HG02970 (cell line): ENCODE measurements around the gene RBP2.

ENCODE experiments used
- ATAC-seq: cut with Tn5 transposase; IDR thresholded peaks from one replicate; pipeline ENCODE4 v1.9.1; 2021; ENCODE audit warnings: mild to moderate bottlenecking, moderate library complexity, moderate number of reproducible peaks; ENCODE audit not compliant: unreplicated experiment, low FRiP score

The RBP2 gene

DNA sequence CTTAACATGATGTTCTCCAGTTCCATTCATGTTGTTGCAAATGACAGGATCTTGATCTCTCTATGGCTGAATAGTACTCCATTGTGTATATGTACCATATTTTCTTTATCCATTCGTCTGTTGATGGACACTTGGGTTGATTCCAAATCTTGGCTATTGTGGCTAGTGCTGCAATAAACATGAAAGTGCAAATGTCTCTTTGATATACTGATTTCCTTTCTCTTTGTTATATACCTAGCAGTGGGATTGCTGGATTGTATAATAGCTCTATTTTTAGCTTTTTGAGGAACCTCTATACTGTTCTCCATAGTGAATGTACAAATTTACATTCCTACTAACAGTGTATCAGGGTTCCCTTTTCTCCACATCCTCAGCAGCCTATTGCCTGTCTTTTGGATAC, 5.9 kb upstream of the RBP2 start:
- no peak for ATAC-seq

DNA sequence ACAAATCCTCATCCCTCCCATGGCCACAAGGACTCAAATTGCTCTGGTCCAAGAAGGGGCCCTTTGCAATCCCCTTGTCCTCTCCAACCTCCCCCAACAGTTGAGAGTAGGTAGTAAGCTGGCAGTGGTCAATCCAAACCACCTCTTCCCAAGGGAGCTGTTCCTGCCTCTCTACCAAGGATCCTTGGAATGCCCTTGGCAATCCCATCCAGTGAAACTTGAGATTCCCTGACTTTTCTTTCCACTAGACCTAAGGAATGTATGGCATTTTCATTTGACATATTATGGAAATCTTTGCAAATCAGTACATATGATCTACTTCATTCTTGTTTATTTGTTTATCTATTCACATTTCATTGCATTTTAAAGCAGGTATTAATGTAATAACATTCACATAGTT, 4.8 kb upstream of the RBP2 start:
- ATAC-seq: no peak

DNA sequence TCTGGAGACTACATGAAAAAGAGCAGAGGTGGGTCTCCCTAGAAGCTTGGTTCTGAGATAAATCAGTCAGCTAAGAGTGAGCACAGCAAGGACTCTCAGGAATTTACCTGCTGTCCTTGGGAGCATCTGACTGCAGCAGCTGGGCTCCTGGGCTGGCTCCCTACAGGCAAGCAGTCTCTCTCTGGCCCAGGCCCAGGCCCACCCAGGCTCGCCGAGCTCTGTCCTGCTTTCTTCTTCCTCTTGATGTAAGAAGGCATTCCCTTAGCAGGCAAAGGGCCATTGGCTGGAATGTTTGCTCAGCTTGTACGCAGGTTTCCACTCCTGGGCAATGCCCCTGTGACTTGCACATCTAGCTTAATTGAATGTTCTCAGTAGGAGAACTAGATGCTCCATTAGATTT, 4.3 kb upstream of the RBP2 start:
- ATAC-seq: no peak

DNA sequence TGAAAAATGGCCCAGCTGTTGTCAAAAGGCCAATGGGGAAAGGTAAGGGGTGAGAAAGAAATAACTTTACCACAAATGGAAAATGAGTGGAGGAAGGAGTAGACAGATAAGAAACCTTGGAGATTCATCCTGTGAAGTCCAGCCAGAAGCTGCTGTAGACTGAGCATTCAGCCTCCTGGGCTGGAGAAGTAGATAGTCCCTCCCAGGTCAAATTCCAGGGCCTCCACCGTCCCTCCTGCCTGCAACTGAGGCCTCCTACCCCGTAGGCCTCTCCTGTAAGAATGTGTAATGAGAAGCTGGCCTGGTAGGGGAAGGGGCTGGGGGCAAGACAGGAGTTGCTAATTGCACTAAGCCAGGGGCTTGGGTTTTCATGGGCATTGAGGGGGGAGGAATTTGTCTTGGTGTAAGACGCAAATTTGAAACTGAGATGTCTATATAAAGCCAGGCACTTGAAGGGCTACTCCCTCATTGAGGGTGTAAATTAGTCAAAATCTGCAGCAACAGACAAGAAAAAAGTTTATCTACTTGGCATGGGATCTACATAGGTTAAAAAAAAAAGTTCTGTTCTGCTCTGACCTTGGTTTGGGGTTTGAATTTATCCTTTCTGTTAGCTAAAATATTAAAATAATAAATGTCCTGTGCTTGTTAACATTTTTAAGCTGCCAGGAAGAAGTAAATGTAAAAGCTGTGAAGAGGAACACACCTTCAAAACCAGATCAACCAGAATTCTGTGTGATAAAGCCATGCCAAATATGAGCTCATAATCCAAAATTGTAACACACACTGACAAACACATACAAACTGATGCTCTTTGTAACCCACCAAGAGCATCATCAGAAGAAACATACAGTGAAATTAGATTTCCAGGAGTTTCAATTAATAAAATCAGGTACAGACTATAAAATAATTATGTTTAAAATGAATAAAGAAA, 1.7 kb upstream of the RBP2 start:
- ATAC-seq: no peak

DNA sequence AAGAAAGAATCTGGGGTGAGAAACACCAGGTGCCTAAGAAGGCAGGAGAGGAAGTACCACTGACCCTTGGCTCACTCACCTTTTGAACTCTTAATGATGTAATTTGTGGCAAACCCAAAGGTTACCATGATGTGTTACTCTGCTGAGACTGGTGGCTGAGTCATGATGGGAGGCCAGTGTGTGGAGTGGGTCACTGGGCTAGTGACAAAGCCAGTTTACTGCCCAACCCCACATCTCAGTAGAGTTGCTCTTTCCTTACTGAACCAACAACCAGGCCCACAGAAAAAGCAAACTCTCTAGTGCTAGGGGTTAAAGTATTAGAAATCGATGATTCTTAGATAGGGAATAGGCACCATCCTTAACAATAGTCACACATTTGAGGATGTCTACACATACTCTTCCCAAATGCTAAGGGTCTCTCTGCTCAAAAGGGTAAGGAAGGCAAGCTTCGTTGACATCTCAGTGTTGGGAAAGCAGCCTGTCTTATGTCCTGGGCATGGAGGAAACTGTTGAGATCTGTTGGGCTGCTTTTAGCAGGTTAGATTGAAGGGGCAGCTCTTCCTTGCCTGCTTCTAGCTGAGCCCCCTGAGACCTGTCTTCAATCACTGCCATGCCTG, 3.1 kb downstream of the RBP2 start:
- ATAC-seq: no peak

DNA sequence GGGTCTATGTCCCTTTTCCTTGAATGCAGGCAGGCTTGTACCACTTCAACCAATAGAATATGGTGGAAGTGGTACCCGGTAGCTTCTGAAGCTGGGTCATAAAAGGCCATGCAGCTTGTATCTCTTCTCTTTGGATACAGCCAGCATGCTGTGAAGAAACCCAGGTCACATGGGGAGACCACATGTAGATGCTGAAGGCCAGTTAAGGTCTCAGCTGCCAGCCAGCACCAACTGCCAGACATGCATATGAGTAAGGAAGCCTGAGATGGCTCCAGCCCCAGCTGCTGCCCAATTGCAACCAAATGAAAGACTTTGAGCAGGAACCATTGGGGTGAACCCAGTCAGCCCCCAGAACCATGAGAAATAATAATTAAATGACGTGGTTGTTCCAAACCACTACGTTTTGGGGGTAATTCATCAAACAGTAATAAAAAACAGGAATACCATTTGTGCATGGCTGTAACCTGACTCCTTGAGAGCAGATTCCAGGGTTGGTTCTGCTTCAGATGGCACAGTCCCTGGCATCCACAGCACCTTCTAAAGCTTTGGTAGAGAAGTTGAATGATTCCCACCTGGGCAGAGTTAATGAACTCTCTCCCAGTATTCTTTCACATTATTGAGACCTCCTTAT, 3.8 kb downstream of the RBP2 start:
- no peak for ATAC-seq

DNA sequence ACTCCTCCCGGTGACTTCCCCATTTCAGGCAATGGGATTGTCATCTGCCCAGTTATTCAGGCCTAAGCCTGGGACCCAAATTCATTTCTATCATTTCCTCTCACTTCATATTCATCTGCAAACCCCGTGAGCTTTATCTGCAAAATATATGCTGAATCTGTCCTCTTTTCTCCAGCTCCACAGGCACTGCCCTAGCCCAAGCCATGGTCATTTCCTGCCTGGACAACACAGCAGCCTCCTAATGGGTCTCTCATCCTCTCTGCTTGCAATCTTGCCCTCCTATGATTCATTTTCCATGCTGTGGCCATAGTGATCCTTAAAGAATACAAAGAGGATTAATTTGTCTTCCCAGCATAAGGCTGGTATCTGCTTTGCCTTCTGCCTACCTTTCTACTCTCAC, 6.1 kb downstream of the RBP2 start:
- no peak for ATAC-seq

DNA sequence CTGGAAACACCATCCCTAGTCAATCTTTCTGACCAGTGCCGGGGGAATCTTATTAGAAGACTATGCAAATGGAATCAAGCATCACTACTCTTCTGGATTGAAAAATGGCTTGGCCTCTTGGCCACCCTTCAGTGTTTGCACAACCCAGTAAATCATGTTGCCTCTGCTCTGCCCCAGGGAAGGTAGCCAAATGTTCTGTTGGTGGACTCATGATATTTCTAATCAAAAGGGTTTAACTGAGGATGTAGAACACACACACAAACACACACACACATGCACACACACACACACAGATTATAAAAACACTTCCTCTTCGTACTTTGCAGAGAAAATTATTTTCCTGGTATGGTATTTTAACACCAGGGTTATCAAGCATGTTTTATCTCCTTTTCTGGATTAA, 7.9 kb downstream of the RBP2 start:
- no peak for ATAC-seq

DNA sequence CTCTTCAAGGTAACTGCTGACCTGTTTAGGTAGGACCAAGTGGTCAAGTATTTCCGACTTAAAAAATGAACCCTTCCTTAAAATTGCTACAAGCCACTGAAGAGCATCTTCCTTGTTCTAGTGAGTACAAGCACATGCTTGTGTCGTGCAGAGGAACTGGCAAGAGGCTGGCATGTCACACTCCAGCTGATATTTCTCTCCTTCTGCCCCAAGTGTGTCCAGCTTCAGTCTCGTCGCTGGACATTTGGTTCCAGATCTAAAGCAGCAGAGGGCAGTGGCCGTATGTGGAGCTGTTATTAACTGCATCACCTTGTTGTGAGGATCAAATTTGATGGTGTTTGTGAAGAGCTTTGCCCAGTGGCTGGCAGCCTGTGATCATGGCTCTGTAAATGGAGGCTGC, 10.0 kb downstream of the RBP2 start:
- no peak for ATAC-seq

DNA sequence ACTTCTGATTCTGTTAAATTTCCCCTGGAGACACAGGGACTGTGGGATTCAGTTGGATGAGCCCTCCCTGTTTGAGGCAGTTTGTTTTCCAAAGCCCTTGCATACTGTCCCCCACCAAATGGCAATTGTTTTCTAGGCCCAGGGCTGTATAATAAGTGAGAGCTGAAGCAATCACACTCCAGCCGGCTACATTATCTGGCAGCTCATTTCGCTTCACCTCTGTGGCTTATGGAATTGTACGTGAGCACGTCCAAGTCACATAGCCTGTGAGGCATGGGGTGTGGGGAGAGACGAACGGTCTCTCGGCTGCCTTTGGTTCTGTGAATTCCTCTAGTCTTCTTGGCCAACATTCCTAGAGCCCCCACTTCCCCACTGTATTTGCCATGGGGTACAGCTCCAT, 10.7 kb downstream of the RBP2 start:
- ATAC-seq: no peak

DNA sequence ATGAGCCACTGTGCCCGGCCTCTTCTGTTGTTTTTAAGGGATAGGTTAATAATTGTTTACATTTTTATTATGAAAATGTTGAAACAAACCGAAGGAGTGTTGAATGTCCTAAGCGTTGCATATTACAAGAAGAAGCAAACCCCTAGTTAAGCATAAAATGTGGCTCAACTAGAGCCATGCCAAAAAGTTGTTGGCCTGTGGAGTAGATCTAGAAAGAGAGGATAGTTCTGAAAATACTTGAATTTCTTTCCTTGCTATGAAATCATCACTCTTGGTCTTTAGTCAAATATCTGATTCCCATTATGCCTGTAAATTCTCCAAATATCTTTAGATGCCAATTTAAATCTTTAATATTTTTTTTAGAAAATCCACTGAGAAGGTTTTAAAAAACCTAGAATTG, 12.8 kb downstream of the RBP2 start:
- no peak for ATAC-seq

DNA sequence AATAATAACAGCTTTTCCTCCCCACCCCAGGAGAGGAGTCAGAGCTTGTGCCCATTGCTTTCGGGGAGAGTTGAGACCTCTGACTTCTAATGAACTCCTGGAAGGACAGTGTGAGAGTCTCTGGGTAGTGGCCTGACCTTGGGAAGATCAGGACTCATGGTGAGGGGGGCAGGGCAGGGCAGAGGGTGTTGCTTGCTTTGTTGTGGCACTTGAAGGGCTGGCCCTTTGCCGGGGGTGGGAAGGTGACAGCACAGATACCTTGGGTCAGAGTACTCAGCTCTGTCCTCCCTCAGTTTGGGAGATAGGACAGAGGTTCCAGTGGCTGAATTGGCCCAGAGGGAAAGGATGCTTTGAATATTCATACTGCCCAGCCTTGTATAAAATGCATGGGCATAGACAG, 15.8 kb downstream of the RBP2 start:
- no peak for ATAC-seq

DNA sequence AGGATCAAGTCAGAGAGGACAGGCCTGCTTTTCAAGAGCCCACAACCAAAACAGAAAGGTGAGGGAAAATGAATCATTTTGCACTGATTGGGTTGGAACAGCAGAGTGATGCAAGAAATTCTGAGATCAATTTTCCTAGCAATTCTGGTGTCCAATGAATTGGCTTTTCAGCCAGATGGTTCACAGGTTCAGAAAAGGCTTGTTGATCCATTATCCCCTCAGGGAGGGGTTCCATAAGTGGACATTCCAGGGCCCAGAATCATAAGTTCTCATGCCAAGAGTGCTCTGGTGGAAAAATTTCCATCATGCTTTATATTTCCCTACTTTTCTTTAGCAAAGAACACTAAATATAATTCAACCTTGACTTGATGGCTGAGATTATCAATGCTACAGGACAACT, 16.2 kb downstream of the RBP2 start:
- ATAC-seq: no peak

DNA sequence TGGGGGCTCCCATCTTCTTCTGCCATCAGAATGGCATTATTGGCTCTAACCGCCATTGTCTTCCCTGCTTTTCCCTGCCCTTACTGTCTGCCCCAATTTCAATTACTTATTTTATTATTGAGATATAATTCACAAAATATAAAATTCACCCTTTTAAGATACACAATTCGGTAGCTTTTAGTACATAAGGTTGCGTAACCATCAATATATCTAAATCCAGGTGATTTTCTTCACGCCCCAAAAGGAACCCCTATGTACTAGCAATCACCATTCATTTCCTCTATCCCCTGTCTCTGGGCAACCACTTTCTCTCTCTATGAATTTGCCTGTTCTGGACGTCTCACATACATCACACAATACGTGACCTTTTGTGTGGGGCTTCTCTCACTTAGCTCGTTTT, 18.0 kb downstream of the RBP2 start:
- no peak for ATAC-seq

DNA sequence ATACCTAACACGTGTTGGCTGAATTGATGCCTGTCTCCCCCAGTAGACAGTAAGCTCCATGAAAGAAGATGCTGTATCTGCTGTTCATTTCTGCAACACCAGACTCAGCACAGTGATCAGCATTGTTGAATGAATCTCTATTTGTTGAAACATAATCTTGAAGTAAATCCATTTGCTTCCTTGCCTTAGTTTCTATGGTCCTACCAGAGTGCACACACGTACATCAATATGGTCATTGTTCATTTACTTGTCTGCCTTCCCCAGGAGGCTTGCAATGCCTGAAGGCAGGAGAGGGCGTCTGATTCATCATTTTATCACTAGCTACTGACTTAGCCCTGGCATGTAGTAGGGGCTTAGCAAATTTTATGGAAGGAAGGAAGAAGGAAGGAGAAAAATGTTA, 19.2 kb downstream of the RBP2 start:
- ATAC-seq: no peak

DNA sequence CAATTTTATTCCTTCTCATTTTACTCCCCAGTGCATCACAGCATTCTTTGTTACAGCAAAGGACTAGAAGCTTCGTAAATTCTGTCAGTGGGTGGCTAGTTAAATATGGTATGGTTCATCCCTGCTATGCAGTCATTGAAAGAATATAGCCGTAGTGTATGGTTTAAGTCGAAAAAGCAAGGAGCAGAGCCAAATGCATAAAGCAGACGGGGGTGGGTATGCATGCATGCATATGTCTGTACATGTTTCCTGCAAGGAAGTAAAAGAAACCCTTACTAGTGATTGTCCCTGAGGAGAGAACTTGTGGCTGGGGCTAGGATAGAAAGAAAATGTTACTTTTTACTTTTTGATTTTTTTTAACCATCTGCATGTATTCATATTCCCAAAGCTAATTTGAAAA, 19.9 kb downstream of the RBP2 start:
- ATAC-seq: no peak

DNA sequence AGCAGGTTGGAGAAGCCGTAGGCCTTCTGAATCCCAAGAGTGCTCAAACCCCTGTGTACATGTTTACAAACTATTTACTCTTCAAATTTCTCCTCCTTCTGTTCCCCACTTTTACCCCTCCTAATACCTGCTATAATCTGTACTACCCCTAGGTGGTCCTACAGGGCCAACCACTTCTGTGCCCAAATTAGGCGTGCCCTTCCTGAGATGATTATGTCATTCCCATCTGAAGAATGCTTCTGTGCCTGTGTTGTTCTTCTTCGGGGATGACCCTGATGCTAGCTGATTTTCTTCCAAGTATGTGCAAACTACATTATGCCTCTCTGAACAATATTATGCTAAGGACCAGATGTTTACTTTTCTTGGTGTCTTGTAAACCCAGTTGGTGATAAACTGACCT, 20.5 kb downstream of the RBP2 start:
- ATAC-seq: no peak

DNA sequence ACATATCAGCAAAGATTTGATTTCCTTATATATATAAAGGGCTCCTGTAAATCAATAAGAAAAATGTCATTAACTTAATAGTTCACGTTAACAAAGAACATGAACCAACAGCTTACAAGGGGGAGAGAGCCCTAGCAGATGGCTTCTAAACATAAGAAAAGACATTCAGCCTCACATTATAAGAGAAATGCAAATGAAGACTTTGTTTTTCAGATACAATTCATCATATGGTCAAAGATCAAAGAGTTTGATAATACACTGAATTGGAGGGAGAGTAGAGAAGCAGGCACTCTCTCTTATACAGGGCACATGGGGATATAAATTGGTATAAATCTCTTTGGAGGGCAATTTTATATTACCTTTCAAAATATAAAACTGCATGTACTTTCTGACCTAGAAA, 21.1 kb downstream of the RBP2 start:
- no peak for ATAC-seq

DNA sequence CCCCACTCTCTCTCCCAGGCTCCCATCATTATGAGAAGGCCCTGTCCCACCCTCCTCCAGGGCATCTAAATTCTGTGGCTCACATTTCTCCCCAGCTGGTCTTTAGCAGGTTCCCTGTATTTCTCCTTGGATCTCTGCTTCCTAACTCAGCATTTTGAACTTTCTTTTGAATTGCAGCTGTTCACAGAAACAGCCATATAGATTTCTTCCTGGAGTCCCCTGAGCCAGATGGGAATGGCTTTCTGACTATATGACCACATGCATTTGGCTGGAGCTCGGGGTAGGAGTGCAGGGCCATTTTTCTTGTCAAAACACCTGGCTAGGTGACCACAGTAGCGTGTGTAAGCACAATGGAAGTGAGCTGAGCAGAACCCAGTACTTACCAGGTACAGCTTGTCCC, 22.0 kb downstream of the RBP2 start:
- ATAC-seq: no peak

DNA sequence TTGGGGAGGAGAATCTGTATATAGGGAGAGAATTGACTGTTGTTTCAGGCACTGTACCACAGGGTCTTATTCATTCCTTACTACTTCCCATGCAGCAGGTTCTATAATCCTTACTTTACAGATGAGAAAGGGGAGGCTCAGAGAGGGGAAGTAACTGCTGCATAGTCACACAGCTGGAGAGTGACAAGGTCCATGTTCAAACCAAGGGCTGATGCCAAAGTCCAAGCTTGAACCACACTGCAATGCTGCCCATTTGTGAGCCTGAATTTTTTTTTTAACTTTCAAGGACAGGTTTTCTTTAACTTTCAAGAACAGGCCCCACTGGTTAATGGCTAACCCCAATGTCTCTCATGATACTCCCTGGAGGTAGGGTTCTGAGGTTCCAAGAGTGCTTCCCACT, 26.2 kb downstream of the RBP2 start:
- no peak for ATAC-seq

DNA sequence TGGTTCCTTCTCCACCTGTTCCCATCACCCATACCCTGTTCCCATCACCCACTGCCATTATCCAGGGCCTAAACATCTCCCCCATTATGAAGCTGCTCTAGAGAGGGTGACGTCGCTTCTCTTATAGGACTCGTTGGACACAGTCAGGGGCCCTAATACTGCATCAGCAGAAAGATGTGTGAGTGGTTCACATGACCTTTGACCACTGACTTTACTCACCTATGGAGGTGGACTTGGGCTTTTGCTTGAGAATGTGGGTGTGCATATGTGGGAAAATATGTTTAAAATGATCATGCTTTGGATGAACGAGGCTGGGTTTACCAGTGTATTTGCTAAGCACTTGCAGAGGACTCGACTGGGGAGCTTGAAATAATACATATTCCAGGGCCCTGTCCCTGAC, 26.8 kb downstream of the RBP2 start:
- ATAC-seq: no peak

DNA sequence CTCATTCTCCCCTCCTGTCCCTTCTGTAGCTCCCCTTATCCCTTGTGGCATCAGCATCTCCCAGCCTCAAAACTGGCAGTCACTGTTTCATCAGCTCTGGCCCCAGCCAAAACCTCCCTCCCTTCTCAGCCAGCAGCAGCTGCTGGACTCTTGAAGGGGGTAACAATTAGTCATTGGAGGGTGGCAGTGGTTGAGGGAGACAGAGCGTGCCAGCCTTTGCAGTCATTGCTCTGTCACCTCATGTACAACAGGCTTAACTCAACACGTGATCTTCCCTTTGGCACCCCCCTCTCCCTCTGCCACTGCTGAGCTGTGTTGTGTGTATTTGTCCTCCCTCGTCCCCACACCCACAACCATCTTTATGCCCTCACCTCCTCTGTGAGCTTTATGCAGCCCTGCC, 28.2 kb downstream of the RBP2 start:
- no peak for ATAC-seq
